HK-2 (cell line): ENCODE measurements around the gene PHTF2.
"Not testable (repeated sequence)": the region's sequence is repeated elsewhere in the genome, so short reads cannot be mapped to it uniquely, and the experiment has no call there.

Experiments used
- DNase-seq: peaks from one replicate; pipeline ENCODE4 v3.0.0-alpha.2; 2018; ENCODE audit not compliant: unreplicated experiment

PHTF2 gene

DNA sequence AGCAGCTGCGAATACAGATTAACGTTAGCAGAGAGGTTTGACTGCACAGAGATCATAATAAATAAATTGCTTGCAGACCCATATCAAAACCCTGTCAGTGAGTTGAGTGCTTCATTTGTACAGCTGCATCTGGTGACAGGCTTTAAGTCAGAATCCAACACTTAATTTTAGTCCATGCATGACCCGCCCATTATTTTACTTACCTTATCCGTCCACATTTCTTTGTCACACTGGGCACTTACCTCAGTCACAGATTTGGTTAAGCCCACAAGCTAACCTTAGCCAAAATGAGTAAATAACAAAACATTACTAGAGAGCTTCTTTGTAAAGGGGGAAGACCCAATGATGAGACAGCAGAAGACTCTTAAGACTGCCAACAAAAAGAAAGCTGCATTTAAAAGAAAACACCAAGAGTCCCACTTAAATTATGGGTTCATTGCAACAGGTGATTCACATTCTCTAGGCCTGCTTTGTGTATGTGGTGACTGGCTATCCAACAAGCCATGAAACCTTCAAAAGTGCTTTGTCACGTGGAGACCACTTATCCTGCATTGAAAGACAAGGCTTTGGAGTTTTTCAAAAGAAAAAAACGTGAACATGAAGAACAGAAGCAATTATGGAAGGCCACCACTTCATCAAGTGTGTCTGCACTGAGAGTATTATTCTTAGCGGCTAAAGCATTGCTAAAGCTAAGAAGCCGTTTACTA, 32.2 kb downstream of the PHTF2 start:
- DNase-seq: no peak

DNA sequence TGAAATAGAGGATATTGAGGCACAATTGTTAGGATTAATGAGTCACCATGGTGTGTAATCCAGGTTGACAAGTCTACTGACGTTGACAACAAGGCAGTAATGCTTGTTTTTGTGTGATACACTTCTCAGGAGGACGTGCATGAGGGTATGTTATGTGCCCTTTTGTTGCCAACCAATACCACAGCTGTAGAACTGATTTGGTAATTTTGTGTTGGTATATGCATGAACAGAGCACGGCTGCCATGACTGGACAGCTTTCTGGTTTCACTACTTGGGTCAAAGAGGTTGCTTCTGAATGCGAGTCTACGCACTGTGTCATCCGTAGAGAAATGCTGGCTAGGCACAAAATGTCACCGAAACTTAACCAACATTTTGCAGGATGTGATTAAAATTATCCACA, 32.9 kb downstream of the PHTF2 start:
- no peak for DNase-seq

DNA sequence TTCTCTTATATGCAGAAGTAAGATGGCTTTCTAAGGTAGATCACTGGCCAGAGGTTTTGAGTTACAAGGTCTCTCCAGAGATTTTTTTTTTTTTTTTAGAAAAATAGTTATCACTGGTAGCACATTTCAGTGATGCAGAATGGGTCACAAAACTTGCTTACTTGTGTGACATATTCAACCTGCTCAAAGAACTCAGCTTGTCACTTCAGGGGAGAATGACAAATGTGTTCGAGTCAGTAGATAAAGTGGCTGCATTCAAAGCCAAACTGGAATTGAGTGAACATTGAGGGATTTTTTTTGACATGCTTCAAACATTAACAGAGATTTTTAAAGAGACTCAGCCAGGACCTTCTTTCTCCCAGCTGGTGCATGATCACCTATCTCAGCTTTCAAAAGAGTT, 33.4 kb downstream of the PHTF2 start:
- no peak for DNase-seq

DNA sequence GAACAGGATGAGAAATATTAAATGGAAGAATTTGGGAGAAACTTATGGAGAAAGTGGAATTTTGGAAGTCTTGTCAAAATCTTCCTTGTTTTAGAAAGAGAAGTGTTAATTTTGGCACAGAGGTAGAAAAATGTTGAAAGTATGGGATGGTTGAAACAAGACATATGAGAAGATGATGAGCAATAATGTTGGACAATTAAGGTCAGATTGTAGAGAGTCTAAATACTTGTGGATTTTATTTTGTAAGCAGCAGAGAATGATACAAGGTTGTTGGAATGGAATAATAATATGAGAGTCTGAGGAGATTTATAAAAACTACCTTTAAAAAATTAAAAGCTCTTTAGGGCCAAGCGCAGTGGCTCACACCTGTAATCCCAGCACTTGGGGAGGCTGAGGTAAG, 34.6 kb downstream of the PHTF2 start:
- DNase-seq: no peak

DNA sequence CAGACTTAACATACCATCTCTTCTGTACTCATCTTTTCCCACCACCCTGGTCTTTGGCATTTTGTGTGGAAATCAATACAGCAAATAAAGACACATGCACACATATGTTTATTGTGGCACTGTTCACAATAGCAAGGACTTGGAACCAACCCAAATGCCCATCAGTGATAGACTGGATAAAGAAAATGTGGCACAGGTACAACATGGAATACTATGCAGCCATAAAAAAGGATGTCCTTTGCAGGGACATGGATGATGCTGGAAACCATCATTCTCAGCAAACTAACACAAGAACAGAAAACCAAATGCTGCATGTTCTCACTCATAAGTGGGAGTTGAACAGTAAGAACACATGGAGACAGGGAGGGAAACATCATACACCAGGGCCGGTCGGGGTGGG, 37.9 kb downstream of the PHTF2 start:
- not testable (repeated sequence) for DNase-seq

DNA sequence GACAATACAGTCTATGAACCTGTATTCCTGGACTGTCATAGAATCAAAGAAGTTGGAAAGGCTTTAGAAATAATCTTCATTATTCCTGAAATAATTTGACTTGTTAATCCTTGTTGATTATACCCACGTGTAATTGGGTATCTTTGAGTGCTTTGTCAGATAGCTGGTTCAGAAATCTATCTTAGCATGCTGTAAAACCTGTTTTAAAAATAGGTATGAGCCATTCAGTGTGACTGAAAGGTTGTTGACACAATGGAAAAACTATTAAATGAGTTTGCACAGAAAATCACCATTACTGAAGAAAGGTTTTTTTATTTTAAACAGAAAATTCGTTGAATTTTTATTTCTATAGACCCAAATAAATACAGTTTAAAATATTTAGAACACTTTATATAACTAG, 38.7 kb downstream of the PHTF2 start:
- DNase-seq: no peak

DNA sequence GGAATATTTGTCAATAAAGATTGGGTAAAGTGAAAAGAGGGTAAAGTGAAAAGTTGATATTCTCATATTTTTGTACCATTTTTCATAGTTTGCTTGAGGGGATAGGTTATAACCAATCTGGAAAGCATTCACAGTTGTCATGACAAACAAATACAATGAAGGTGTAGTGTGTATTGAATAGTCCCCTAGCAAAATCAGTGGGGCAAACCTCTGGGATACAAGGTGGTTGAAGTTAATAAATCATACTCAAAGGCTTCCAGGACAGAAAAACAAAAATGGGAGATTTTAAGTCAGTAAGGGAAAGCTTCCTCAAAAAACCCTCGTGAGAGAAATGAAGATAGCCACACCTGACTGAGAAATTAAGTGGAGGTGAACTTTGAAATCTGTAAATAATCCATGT, 39.4 kb downstream of the PHTF2 start:
- DNase-seq: no peak

DNA sequence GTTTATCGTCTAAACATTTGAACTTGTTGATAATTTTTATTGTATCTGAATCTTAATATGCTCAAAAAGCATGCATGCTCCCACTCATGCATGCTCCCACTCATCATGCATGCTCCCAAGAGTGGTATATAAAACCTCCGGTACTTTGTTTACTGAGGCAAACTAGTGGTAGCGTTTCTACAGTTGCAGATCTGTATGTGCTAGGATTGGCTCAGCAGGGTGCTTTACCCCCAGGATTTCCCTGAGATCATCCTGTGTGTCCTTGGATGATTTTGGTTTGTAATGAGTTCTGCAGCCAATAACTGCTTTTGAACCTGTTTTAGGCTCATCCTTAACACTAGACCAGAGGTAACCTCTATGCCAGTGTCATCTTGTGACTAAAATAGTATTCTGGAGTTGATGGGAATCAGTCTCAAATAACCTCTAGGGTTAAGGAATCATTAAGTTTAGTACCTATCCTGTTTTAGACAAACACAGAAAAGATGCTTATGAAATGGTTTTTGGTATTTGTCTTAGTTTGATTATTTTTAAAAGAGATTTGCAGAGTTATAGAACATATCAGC, 40.4 kb downstream of the PHTF2 start:
- DNase-seq: no peak

DNA sequence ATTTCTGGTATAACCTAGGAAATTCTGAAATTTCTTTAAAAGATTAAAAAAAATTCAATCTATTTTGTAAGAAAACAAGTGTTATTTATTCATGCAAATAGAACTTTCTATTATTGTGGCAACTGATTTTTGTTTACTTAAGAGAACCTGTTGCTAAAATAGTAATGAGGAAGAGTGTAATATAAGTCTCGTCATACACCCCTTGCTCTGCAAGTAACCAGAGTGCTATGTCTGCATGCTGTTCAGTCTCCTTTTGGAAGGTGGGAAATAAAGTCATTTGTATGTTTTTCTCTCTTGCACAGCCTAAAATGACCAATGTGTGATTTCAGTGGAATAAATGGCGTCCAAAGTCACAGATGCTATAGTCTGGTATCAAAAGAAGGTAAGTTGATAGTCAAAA, 41.3 kb downstream of the PHTF2 start:
- DNase-seq: no peak

DNA sequence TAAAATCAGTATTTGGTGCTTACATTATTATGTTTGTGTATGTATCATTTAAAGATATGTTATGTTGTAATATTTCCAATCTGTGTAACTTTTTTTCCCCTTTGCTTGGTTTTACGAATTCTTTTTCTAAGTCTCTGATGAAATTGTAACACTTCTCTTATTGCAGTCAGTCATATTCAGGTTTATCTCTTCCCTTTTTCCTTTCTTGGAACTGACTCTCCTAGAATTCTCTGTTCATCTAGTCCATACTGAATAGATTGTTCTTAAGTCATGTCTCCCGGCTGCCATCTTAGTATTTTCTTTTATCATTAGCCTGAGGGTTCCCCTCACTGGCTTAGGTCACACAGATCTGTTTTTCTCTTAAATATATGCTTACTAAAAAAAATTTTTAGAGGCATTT, 44.6 kb downstream of the PHTF2 start:
- no peak for DNase-seq

DNA sequence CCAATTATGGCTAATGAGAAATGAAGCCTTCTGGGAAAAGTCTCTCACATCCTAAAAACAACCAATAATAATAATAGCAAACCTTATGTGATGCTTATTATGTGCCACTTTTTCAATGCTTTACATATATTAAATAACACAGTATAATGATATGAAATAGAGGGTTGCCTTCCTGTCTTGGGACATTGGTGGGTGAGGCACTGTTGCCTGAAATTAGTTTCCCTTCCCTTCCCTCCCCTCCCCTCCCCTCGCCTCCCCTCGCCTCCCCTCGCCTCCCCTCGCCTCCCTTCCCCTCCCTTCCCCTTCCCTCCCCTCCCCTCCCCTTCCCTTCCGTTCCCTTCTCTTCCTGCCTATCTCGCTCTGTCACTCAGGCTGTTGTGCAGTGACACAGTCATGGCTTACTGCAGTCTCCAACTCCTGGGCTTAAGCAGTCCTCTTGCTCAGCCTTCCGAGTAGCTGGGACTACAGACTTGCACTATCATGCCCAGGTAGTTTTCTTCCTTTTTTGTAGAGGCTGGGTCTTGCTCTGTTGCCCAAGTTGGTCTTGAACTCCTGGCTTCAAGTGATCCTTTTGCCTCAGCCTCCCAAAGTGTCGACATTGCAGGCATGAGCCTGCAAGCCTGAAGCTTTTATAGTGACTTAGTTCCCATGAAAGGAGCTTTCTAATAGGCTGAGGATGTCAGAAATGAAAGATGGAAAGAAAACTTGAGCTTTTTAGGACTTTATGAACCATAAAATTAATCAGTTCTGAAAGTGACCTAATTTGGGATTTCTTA, 47.9 kb downstream of the PHTF2 start:
- no peak for DNase-seq

DNA sequence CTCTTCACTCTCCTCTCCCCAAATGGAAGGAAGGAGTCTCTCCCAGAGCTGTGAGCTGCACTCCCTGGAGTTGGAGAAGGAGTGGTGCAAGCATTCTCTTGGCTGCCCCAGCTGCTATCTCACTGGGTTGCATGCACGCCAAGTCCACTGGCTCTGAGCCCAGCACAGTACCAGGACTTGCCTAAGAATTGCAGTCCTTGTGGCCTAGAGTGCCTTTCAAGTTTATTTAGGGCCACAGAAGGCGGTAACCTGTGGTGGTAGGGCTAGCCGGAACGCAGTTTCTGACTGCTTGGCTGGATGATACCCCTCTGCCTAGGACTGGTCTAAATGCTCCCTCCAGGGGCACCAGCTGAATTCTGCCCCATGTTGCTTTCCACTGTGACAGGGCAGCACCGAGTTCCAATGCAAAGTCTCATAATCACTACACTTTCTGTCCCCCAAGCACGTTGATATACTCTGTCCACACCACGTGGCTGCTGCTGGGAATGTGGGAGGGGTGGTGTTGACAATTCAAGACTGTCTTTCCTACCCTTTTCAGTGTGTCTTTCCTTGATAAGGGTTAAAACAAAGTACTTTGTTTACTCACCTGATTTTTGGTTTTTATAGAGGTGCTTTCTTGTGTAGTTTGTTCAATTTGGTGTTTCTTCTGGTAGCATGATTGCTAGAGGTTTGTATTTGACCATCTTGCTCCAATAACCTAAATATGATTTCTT, 57.0 kb downstream of the PHTF2 start:
- no peak for DNase-seq

DNA sequence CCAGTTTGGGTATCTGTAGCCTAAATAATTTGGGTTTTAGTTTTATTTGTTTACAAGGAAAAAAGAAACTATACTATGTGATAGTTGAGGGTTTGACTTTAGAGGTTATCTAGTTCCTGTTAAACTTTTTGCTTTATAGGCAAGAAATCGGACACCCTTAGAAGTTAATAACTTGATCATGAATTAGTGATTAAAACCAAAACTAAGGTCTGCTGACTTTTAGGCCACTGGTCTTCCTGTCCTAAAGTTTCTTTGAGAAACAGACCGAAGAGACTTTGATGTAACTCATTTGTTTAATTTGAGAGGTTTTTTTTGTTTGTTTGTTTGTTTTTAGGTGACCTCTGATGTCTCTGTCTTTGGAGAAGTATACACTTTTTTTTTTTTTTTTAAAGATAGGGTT, 59.7 kb downstream of the PHTF2 start:
- no peak for DNase-seq

DNA sequence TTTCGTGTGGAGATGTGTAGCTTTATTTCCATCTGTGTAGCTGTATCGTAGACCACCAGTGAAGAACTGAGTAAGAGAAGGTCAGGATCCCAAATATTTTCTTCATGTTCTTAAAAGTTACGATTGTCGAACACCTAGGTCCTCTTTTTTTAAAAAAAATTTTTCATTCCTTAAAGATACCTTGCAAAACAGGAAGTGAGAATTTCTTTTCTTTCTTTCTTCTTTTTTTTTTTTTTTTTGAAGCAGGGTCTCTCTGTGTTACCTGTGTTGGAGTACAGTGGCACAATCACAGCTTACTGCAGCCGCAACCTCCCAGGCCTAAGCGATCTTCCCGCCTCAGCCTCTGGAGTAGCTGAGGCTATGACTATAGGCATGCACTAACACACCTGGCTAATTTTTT, 60.8 kb downstream of the PHTF2 start:
- DNase-seq: no peak

DNA sequence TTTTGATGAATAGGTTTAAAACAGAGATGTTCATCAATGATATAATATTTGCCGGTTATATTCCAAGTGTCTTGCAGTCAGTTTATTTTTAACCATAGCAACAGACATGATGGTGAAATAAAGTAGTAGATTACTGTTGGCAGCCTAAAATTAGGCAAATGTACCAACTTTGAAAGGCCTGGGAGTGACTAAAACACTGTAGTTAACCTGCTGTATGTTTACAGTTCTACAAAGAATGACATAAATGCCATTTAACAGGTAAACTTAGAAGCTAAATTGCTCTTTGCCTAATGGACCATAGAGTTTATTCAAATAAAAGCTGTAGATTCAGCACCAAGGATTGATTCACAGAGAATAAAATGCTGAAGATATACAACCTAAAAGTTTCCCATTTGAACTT, 64.1 kb downstream of the PHTF2 start:
- DNase-seq: no peak

DNA sequence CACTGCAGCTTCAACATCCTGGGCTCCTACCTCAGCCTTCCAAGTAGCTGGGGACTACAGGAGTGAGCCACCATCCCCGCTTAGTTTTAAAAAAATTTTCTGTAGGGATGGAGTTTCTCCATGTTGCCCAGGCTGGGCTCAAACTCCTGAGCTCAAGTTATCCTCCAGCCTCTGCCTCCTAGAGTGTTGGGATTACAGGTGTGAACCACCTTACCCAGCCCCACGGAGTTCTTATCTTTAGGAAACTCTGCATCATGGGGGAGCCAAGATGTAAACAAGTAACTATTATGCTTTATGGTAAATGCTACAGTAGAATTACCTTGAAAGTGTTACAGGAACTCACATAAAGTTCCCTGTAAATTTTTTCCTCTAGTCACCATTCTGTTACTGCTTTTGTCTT, 65.3 kb downstream of the PHTF2 start:
- DNase-seq: no peak

DNA sequence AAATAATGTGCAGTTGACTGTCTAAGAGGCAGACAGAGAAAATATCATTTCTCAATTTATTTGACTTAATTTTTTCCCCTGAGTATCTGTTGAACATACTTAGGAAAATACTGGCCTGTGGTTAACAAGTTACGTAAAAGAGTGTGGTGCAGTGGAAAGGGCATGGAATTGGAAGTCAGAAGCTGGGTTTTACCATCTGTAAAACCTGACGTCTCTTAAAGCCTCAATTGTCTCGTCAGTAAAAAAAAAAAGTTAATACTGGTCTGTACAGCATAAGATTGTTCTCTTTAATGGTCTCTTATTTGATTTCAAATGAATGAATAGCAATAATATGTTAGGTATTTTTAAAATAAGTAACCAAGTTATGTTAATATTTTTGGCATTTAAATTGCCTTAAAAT, 67.8 kb downstream of the PHTF2 start:
- no peak for DNase-seq

DNA sequence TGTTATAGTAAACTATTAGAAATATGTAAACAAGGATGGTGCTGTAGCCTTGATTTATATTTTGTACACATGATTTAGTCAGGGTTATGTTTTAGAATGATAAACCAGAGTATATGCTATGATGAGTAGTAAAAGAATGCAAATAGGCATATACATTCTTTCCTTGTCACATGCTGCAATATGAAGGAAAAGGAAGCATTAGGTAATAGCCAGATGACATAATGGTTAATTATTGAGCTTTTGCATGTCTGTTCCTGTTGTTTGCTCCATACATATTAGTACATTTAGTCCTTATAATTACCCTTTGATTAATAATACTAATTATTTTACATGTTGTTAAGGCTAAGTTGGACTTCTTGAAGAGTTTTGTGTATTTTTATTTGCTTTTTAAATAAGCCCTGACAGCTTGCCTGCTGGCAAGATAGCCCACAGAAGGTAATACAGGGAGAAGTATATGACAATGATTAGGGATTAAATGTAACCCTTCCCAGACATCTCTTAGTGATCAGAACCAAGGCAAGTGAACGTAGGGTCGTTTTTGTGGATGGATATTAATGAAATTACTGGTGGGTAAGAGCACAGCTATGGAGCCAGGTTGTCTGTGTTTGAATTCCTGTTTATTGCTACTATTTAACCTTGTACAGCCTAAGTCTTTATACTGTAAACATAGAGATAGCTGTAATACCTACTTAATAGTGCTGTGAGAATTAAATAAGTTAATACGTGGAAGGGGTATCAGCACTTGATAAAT, 68.4 kb downstream of the PHTF2 start:
- no peak for DNase-seq

DNA sequence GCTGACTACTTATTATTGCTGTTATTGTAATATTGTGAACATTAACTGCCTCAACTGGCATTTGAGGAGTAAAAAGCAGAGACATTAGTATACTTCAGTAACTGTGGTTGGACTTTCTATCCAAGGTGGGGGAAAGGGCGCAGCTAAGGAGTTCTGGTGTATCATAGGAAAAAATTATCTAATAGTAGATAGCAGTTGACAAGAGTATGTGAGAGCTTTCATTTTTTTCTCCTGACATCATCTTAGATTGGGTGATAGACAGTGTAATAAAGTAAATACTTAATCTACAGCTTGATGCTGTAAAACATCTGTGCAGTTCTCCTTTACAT, 68.9 kb downstream of the PHTF2 start:
- DNase-seq: no peak

DNA sequence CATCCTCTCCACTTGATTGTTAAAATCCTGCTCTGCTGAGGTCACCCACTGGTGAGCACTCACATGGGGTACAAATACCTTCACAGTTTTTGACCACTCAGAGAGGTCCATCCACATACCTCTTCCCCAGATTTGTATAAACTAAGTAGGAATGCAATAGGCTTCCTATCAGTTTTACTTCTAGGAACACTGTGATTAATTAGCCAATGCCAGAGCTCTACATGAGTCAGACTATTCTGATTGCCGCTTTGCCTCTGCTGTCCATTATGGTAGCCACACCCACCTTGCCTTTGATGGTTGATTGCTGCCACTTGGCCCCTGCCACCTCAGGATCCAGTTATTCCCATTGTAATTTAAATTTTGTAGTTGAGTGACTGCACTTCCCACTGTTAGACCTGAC, 73.7 kb downstream of the PHTF2 start:
- not testable (repeated sequence) for DNase-seq

DNA sequence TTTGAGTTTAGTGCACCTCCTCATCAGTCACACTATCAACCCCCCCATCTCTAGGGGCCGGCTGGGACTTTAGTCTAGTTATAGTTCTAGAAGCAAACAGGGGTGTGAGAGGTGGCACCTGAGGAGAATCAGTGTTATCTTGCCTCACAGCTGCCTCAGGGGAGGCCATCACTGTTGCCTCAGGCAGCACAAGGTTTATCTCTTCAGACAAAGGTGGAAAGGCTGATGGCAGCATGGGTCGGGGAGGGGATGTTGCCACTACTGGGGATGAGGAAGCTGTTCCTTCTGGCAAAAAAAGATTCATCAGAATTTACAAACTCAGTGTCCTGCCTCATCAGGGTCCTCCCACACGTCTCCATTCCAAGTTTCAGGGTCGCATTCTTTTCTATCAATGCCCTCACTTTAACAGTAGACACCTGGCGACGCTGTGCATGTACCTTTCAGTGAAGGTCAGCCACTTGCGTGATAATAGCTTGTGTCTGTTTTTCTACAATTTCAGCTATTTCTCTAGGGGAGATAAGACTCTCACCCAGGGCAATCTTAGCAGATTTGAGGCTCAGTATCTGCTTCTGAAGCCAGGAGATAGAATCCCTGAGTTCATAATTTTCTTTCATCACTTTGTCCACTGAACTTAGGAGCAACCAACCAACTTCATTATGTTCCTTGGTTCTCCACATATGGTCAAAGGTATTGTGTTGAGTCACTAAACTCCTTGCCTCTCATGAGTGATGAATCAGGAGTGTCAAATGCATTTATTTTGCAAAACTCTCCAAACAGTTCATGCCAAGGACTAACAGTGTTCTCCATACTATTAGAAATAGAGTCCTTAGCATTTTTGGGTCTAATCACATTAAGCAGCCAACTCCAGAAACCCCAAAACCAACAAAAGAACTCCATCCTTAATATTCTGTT, 75.1 kb downstream of the PHTF2 start:
- DNase-seq: not testable (repeated sequence)
